Body of pancreas (tissue), 4 donors: ENCODE results near the gene SLC26A3. TPM values are rescaled to one million over a fixed set of nuclear protein-coding genes. Genes with fewer than 3 reads are reported as not detected.

Source experiments
- ATAC-seq: fragments of 150-250 bp; one replicate; pipeline ENCODE4 v1.9.1; 2016
- DNase-seq, 4 donors: peaks; one replicate each; pipeline ENCODE4 v3.0.0-alpha.2; 2019
- H3K27ac ChIP-seq, 4 donors: fragments of 200-600 bp; sonication (generic); 1 replicate in 3 of 4; 2 replicates in 1 of 4; pipeline versions ENCODE4 v1.5.1 to v1.6.1; 2016 to 2019; ENCODE audit warnings: mild to moderate bottlenecking in 1 of 4, mixed read lengths in 1 of 4, moderate library complexity in 1 of 4
- H3K27me3 ChIP-seq, 2 donors: fragments of 200-600 bp; sonication (generic); one replicate each; pipeline ENCODE4 v1.6.0; 2016; ENCODE audit warnings: mild to moderate bottlenecking in 1 of 2
- H3K36me3 ChIP-seq, 2 donors: fragments of 200-600 bp; sonication (generic); replicated peaks in 1 of 2; 2 replicates each; pipeline ENCODE4 v1.5.1; 2016; ENCODE audit warnings: low read depth in 2 of 2; ENCODE audit not compliant: insufficient read depth in 1 of 2
- H3K4me1 ChIP-seq: fragments of 200-600 bp; sonication (generic); one replicate; pipeline ENCODE4 v1.6.0; 2016
- H3K4me3 ChIP-seq, 2 donors: fragments of 200-600 bp; sonication (generic); 1 replicate in 1 of 2; 2 replicates in 1 of 2; pipeline ENCODE4 v1.5.1; 2016 to 2019
- H3K9me3 ChIP-seq, 3 donors: fragments of 200-600 bp; sonication (generic); 1 replicate in 2 of 3; 2 replicates in 1 of 3; pipeline ENCODE4 v1.5.1; 2016
- CTCF ChIP-seq, 7 experiments: fragments of 450-650 bp in 4 of 7; fragments of 200-600 bp in 3 of 7; sonication (generic) in 3 of 7; IDR thresholded peaks; one replicate each; pipeline ENCODE4 v1.5.1; 2016 to 2019; ENCODE audit warnings: antibody characterized with exemption in 7 of 7
- POLR2A ChIP-seq, 3 donors: fragments of 450-650 bp; IDR thresholded peaks; one replicate each; pipeline ENCODE4 v1.6.1; 2016; ENCODE audit warnings: antibody characterized with exemption in 3 of 3, mild to moderate bottlenecking in 2 of 3
- WGBS, 2 donors: methylation state at CpG; one replicate each; pipeline ENCODE4 v1.1.5; 2017; 5-methylcytosine and 5-hydroxymethylcytosine counted together
- intact Hi-C: fragments of 100-400 bp; cut with DNase I; formaldehyde crosslinking; loops from one replicate; pipeline ENCODE4 v1.15.1; 2023
- total RNA-seq, 2 donors: library from RNA; depleted of rRNA; stranded (reverse); fragments of >200 nt; gene quantifications; one replicate each; pipeline ENCODE4 v1.1.0, GENCODE V29; 2016

Gene SLC26A3
- total RNA-seq, 2 donors from 2014 or later = not detected

DNA sequence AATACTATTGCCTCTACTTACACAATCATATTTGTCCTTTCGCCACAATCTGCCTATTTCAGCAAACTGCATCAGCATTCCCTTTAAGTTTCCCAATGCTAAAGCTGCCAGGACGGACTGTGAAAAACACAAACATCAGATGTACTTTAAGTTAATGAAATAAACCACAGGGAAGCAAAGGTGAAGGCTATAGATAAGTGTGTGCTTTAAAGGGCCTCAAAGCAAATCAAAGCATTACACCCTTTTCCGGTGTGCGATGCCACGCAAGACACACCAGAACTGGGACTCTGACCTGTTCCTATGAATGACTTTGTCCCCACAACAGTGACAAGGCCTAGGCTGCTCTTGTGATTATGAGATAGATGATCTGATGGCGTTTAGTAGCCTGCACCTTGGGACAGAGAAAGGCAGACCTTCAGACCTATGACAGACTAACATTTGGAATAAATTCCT is 23.4 kb downstream of the SLC26A3 start:
- DNase-seq (no peak), ATAC-seq (no peak)
- Histone ChIP-seq H3K27ac (no peak overlapping the region), H3K4me1 (peaks cover 10% of the 10 kb centered on the region), H3K4me3 (no peak overlapping the region), H3K27me3 (no peaks in the 10 kb centered on the region), H3K9me3 (no peaks in the 10 kb centered on the region), H3K36me3 (no peaks in the 10 kb centered on the region)
- no peak for TF ChIP-seq CTCF (IDR thresholded peaks at IDR 0.05)
- WGBS, 2 donors = 88 to 93% methylated on average over 6 of the region's 6 CpGs
- intact Hi-C loops = no loop called here

DNA sequence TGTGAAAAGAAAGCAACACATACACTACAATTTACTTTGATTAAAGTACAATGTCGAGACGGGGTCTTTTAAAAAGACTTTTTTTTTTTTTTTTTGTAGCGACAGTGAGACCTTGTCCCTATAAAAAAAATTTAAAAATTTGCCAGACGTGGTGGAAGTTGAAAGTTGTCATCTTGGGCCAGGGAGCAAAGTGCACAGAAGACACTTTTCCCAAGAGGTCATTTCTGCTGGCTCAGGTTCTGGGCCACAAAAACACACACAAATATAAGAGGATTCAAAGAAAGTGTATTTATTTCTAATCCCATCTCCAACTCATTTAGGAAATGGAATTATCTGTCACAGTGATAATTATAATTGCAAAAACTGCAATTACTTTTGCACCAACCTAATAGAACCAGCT is 24.7 kb downstream of the SLC26A3 start:
- ATAC-seq = no peak
- no peak for TF ChIP-seq CTCF (IDR thresholded peaks at IDR 0.05)
- TF ChIP-seq POLR2A (IDR thresholded peaks at IDR 0.05) = no peak
- Histone ChIP-seq H3K4me3 (no peak overlapping the region), H3K9me3 (no peaks in the 10 kb centered on the region), H3K27ac (no peak overlapping the region), H3K36me3 (no peaks in the 10 kb centered on the region), H3K27me3 (no peaks in the 10 kb centered on the region), H3K4me1 (peaks cover 10% of the 10 kb centered on the region)
- intact Hi-C loops = no loop called here
- no peak for DNase-seq
- 53 to 62% methylated on average over 4 of the region's 4 CpGs for WGBS, 2 donors

- Histone ChIP-seq H3K27ac (no peak overlapping the region), H3K4me3 (no peak overlapping the region), H3K9me3 (no peaks in the 10 kb centered on the region), H3K27me3 (no peaks in the 10 kb centered on the region), H3K4me1 (peaks cover 5% of the 10 kb centered on the region), H3K36me3 (no peaks in the 10 kb centered on the region)
- TF ChIP-seq CTCF (IDR thresholded peaks at IDR 0.05) = no peak
- WGBS, 2 donors = 85 to 89% methylated on average over 3 of the region's 3 CpGs
- ATAC-seq (no peak), DNase-seq (no peak)
- intact Hi-C loops = no loop called here
Observed at GRCh38 chr7:107777702-107778101, 25.3 kb downstream of the SLC26A3 start.

GRCh38 chr7:107773027-107773426 is 30.0 kb downstream of the SLC26A3 start:
- DNase-seq (no peak), ATAC-seq (no peak)
- no peak for TF ChIP-seq CTCF (IDR thresholded peaks at IDR 0.05)
- TF ChIP-seq POLR2A (IDR thresholded peaks at IDR 0.05) = no peak
- 44 to 54% methylated on average over 2 of the region's 2 CpGs for WGBS, 2 donors
- Histone ChIP-seq H3K4me3 (no peak overlapping the region), H3K9me3 (no peaks in the 10 kb centered on the region), H3K27ac (no peak overlapping the region), H3K36me3 (no peaks in the 10 kb centered on the region), H3K27me3 (no peaks in the 10 kb centered on the region), H3K4me1 (no peaks in the 10 kb centered on the region)
- intact Hi-C loops = no loop called here

DNA sequence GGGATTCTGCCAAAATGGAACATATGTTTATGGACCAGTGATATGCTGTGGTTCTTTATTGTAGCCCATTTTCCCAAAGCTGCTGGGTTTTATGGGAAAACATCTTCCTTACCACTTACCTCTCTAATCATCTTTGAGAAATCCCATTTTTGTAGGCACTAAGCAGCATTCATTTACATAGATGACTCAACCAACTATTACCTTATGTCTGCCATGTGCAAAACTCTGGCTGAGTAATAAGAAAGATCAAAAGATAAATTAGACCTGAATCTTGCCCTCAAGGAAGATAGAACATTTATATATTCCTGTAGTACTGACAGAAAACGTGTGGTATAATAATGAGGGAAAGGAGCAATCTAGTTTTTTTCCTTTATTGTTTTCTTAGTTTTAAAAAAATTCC is 34.8 kb downstream of the SLC26A3 start:
- TF ChIP-seq CTCF (IDR thresholded peaks at IDR 0.05) (no peak), POLR2A (IDR thresholded peaks at IDR 0.05) (no peak)
- H3K4me3 ChIP-seq = no peak overlapping the region
- DNase-seq (no peak), ATAC-seq (no peak)
- H3K36me3 ChIP-seq = no peaks in the 10 kb centered on the region
- H3K27me3 ChIP-seq = no peaks in the 10 kb centered on the region
- no peaks in the 10 kb centered on the region for H3K4me1 ChIP-seq
- no peaks in the 10 kb centered on the region for H3K9me3 ChIP-seq
- intact Hi-C loops = no loop called here
- WGBS, 2 donors = 52 to 70% methylated on average over 1 of the region's 1 CpG
- H3K27ac ChIP-seq = no peak overlapping the region
